Osteoblast (primary cell): ENCODE results near the gene ADARB1. TPM values are rescaled to one million over a fixed set of nuclear protein-coding genes. Genes with fewer than 3 reads are reported as not detected.

Source experiments
- DNase-seq: peaks from one replicate; pipeline ENCODE4 v3.0.0; 2011; ENCODE audit warnings: low spot score, mixed read lengths; ENCODE audit not compliant: insufficient read length; ENCODE audit errors: missing footprints
- H2AFZ ChIP-seq: 2 replicates; pipeline ENCODE4 v1.6.0; 2011; ENCODE audit warnings: mild to moderate bottlenecking, low read length
- H3K27ac ChIP-seq: 2 replicates; pipeline ENCODE4 v1.5.1; 2011; ENCODE audit warnings: mild to moderate bottlenecking, low read depth, low read length, moderate library complexity
- H3K27me3 ChIP-seq: 2 replicates; pipeline ENCODE4 v1.6.0; 2012; ENCODE audit warnings: mild to moderate bottlenecking, control low read depth, inconsistent platforms, low read length, moderate library complexity; ENCODE audit not compliant: insufficient read depth
- H3K36me3 ChIP-seq: 2 replicates; pipeline ENCODE4 v1.5.1; 2011; ENCODE audit warnings: mild to moderate bottlenecking, low read length, control low read depth, moderate library complexity; ENCODE audit not compliant: insufficient read depth
- H3K4me1 ChIP-seq: 2 replicates; pipeline ENCODE4 v1.5.1; 2011; ENCODE audit warnings: mild to moderate bottlenecking, low read length, control low read depth, moderate library complexity; ENCODE audit not compliant: insufficient read depth
- H3K4me2 ChIP-seq: 2 replicates; pipeline ENCODE4 v1.6.0; 2011; ENCODE audit warnings: mild to moderate bottlenecking, low read length; ENCODE audit not compliant: insufficient read depth
- H3K4me3 ChIP-seq: fragments of 200-600 bp; sonication (generic); 3 replicates; pipeline ENCODE4 v1.5.1; 2012; ENCODE audit warnings: mild to moderate bottlenecking, low read length, inconsistent platforms; ENCODE audit not compliant: insufficient read depth
- H3K79me2 ChIP-seq: 2 replicates; pipeline ENCODE4 v1.6.0; 2012; ENCODE audit warnings: mild to moderate bottlenecking, low read length, control low read depth, inconsistent platforms; ENCODE audit not compliant: insufficient read depth
- H3K9me3 ChIP-seq: 2 replicates; pipeline ENCODE4 v1.5.1; 2011; ENCODE audit warnings: low read depth, low read length, control low read depth
- H4K20me1 ChIP-seq: 2 replicates; pipeline ENCODE4 v1.6.0; 2012; ENCODE audit warnings: mild to moderate bottlenecking, low read length, control low read depth; ENCODE audit not compliant: insufficient read depth
- total RNA-seq: library from RNA; depleted of rRNA; stranded (reverse); fragments of >200 nt; gene quantifications from 2 replicates; pipeline ENCODE4 v1.2.3, GENCODE V29; 2012
- TF ChIP-seq, protein P1 (sequence below): IDR thresholded peaks from 2 replicates; pipeline ENCODE4 v1.5.1; 2011; ENCODE audit warnings: mild to moderate bottlenecking, low read depth, low read length, moderate library complexity; ENCODE audit errors: extremely low read depth

Gene ADARB1
- total RNA-seq, 1 donor: 19.5 TPM

DNA sequence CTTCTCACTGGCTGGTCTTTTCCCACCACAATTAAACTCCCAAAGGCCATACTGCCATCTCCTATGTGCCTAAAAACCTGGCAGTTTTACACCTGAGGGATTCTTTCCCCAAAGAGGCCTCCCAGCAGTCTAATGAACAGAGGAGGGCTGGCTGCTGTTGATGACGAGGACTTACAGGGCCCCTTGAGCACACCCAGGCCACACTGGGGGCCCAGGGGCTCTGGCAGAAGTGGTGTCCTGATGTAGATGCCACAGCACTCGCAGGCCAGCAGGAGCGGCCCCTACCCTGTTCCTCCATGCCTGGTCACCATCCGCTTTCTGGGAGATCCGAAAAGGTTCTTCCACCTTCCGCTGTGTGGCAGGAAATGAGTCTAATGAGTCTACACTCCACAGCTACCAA lies 189.2 kb downstream of the ADARB1 start:
- peaks cover 29% of the 10 kb centered on the region for H4K20me1 ChIP-seq
- no peak for DNase-seq
- H3K4me3 ChIP-seq: no peak overlapping the region
- TF ChIP-seq, protein P1, sequence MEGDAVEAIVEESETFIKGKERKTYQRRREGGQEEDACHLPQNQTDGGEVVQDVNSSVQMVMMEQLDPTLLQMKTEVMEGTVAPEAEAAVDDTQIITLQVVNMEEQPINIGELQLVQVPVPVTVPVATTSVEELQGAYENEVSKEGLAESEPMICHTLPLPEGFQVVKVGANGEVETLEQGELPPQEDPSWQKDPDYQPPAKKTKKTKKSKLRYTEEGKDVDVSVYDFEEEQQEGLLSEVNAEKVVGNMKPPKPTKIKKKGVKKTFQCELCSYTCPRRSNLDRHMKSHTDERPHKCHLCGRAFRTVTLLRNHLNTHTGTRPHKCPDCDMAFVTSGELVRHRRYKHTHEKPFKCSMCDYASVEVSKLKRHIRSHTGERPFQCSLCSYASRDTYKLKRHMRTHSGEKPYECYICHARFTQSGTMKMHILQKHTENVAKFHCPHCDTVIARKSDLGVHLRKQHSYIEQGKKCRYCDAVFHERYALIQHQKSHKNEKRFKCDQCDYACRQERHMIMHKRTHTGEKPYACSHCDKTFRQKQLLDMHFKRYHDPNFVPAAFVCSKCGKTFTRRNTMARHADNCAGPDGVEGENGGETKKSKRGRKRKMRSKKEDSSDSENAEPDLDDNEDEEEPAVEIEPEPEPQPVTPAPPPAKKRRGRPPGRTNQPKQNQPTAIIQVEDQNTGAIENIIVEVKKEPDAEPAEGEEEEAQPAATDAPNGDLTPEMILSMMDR: no peak
- H3K9me3 ChIP-seq: no peaks in the 10 kb centered on the region
- peaks cover 43% of the 10 kb centered on the region for H3K36me3 ChIP-seq
- H3K27me3 ChIP-seq: peaks cover 16% of the 10 kb centered on the region
- peaks cover 5% of the 10 kb centered on the region for H3K79me2 ChIP-seq
- H2AFZ ChIP-seq: no peak overlapping the region
- H3K4me2 ChIP-seq: no peak overlapping the region
- H3K4me1 ChIP-seq: no peaks in the 10 kb centered on the region
- H3K27ac ChIP-seq: no peak overlapping the region

DNA sequence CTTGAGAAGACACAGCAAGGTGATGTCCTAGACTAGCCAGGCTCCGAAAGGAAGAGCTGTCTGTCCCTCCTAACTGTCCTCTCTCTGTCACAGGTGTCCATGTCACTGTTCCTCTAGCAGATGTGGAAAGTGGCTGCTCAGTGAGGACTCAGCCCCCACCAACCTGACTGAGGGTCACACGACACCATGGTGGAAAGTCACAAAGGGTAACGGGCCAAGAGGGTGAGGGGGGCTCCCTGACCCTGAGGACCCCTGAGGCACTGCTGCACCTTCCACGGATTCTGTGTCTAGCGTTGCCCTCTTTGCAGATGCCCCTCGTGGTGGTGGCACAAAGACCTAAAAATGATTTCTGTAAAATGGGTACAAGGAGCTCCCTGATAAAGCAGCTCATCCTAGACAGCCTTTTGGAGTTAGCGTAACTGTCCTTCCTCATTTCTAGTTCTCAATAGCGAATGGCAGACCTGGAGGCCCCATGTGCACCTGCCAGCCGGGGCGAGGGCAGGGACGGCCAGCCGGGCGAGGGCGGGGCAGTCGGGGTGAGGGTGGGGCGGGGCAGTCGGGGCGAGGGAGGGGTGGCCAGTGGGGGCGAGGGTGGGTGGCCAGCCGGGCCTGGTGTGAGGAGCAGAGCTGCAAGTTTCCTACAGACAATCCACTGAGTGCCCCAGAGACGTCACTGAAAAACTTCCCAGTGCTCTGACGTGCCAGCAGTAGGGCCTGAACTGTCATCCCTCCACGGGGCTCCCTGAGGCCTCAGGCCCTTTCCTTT lies 189.9 kb downstream of the ADARB1 start:
- H3K9me3 ChIP-seq: no peaks in the 10 kb centered on the region
- H4K20me1 ChIP-seq: peaks cover 29% of the 10 kb centered on the region
- peaks cover 43% of the 10 kb centered on the region for H3K36me3 ChIP-seq

DNA sequence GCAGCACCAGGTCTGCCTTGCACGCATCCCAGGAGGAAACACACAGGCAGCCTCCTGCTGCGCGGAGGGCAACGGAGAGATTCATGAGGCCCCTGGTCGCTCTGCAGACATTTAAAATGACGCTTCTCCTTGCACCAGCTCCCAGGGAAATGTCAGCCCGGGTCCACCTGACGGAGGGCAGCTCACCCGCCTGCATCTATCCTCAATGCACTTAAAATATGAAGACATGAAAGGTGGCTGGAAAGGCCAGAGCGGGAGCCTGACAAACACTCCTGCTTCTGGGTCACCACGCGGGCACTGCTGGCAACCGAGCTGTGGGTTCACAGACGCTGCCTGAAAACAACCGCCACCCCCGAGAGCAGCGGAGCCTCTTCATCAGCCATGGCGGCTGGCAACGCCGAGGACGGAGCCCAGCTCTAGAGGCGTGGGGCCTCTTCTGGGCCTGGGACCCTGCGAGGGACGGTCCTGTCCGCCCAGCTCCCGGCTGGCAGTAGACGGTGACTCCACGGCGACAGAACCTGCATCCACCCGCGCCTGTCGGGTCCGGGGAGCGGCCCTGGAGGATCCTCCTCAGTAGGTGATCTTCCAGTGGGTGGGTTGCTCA lies 190.6 kb downstream of the ADARB1 start:
- H2AFZ ChIP-seq: no peak overlapping the region

More for the DNA sequence above, 189.9 kb downstream of the ADARB1 start:
- Histone ChIP-seq H2AFZ (no peak overlapping the region), H3K4me3 (no peak overlapping the region), H3K4me2 (no peak overlapping the region), H3K4me1 (no peaks in the 10 kb centered on the region), H3K79me2 (peaks cover 5% of the 10 kb centered on the region), H3K27me3 (peaks cover 8% of the 10 kb centered on the region), H3K27ac (no peak overlapping the region)
- peak; percentile 75 for DNase-seq
- TF ChIP-seq, protein P1: no peak

More for the DNA sequence above, 190.6 kb downstream of the ADARB1 start:
- peak; percentile 71 for DNase-seq
- Histone ChIP-seq H3K9me3 (no peaks in the 10 kb centered on the region), H3K36me3 (peaks cover 48% of the 10 kb centered on the region), H3K27ac (no peak overlapping the region), H3K4me3 (no peak overlapping the region), H3K4me2 (no peak overlapping the region), H3K27me3 (peaks cover 5% of the 10 kb centered on the region), H4K20me1 (peaks cover 34% of the 10 kb centered on the region), H3K4me1 (no peaks in the 10 kb centered on the region), H3K79me2 (peaks cover 8% of the 10 kb centered on the region)
- TF ChIP-seq, protein P1: no peak
